ENCODE measurements around the gene ABAT. TPM values are rescaled to one million over a fixed set of nuclear protein-coding genes. Genes with fewer than 3 reads are reported as not detected.

The ABAT gene
- total and polyA plus RNA-seq, 2 of the 8 experiments (the other 6 are each of a cell fraction or from before 2014, with no cell fraction given), result 6.4 to 8.4 TPM

DNA sequence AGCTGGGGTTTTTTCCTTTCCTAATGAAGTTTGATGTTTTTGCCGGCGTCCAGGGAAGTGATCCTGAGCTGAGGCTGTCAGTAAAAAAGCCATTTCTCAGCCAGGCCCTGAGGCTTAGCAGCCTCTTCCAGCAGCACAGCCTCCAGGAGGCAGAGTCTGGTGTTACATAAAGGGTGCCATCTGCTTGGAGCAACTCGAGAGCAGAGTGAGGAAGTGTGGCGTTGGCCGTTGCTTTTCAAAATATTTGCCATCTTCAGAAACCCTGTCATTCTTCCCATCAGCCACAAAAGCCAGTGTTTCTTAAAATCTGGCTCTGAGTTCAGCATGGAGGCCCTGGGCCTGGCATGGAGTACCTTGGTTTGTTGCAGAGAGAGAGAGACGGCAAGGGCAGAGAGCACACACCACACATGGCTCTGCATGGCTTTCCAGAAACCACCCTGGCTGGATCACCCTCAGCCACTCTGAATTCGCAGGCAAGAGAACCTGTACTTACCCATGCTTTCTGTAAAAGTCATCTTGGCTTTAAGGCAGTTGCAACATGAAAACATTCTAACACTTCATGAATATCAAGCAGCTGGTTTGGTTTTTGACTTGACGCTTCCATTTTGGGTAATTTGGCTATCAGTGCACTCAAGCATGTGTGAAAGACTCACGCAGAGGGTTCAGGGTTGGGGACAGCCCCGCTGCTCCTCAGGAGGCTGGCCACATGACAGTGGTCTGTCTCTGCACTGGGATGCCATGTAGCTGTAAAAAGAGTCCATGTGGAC lies 144.3 kb downstream of the ABAT start:
- no peak overlapping the region for H2BK15ac ChIP-seq (ENCODE audit: low read length)
- H3K79me2 ChIP-seq (ENCODE audit: control insufficient read depth in 1 of 2, insufficient read depth in 2 of 2, low read length in 2 of 2), result no peaks in the 10 kb centered on the region
- H3K23me2 ChIP-seq (ENCODE audit: low read depth, low read length), result no peaks in the 10 kb centered on the region
- TF ChIP-seq, protein P1, sequence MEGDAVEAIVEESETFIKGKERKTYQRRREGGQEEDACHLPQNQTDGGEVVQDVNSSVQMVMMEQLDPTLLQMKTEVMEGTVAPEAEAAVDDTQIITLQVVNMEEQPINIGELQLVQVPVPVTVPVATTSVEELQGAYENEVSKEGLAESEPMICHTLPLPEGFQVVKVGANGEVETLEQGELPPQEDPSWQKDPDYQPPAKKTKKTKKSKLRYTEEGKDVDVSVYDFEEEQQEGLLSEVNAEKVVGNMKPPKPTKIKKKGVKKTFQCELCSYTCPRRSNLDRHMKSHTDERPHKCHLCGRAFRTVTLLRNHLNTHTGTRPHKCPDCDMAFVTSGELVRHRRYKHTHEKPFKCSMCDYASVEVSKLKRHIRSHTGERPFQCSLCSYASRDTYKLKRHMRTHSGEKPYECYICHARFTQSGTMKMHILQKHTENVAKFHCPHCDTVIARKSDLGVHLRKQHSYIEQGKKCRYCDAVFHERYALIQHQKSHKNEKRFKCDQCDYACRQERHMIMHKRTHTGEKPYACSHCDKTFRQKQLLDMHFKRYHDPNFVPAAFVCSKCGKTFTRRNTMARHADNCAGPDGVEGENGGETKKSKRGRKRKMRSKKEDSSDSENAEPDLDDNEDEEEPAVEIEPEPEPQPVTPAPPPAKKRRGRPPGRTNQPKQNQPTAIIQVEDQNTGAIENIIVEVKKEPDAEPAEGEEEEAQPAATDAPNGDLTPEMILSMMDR (IDR thresholded peaks at IDR 0.05; ENCODE audit: control extremely low read depth in 1 of 3, insufficient read depth in 1 of 3, low read depth in 1 of 3, low read length in 3 of 3), result no peak
- TF ChIP-seq RAD21 (IDR thresholded peaks at IDR 0.05 in 1 of 2, conservative IDR thresholded peaks at IDR 0.05 in 1 of 2; ENCODE audit: low read depth in 2 of 2, low read length in 2 of 2), result 0 out of 4 replicates have a peak, but pooled peaks of 1 of the 2 experiments have one; percentile 9
- 94% methylated on average over 10 of the region's 10 CpGs; no CpG with 5 or more reads in 1 of the 2 experiments for WGBS, 2 experiments (ENCODE audit: extremely low coverage in 1 of 2, insufficient coverage in 1 of 2, insufficient read length in 1 of 2, insufficient replicate concordance in 2 of 2, low coverage in 1 of 2, low lambda C conversion rate in 2 of 2, missing lambda C conversion rate in 1 of 2)
- no peak overlapping the region for H3K56ac ChIP-seq (replicated peaks; ENCODE audit: insufficient read length, low read depth, low read length)
- CTCF ChIA-PET (ENCODE audit: partially characterized antibody), result interaction anchor here (0.9 kb wide), 1 partner anchor 45 kb away, joined by 3 read pairs; no protein-coding TSS in a partner anchor
- DNase-seq (ENCODE audit: low read depth in 1 of 2, low spot score in 2 of 2) (no peak), FAIRE-seq (no peak)
- no peak overlapping the region for H3K18ac ChIP-seq (ENCODE audit: extremely low read depth, low read length)
- H3K9me3 ChIP-seq (ENCODE audit: insufficient read depth in 2 of 2, low read depth in 1 of 2, low read length in 1 of 2), result no peaks in the 10 kb centered on the region
- no peak overlapping the region for H2BK12ac ChIP-seq (ENCODE audit: low read depth, low read length)
- H3K14ac ChIP-seq (ENCODE audit: insufficient read length), result no peak overlapping the region
- no peak overlapping the region for H2BK5ac ChIP-seq (ENCODE audit: low read depth, low read length)
- POLR2A ChIA-PET (ENCODE audit: partially characterized antibody), result interaction anchor here (0.7 to 5.8 kb wide), 7 partner anchors 9 to 180 kb away, joined by 3 to 54 read pairs (median 3); no protein-coding TSS in a partner anchor
- H3K79me1 ChIP-seq (ENCODE audit: low read depth, low read length), result no peaks in the 10 kb centered on the region; the same call in 1 of the 2 replicates
- H3K4me2 ChIP-seq (ENCODE audit: insufficient read depth in 1 of 2, low read depth in 2 of 2, low read length in 2 of 2), result no peak overlapping the region
- H3K4ac ChIP-seq (replicated peaks; ENCODE audit: insufficient read length, low read depth, low read length), result no peak overlapping the region
- H3K23ac ChIP-seq (ENCODE audit: insufficient read length), result no peak overlapping the region
- H3K4me1 ChIP-seq (replicated peaks in 1 of 4; ENCODE audit: control insufficient read depth in 3 of 4, insufficient read depth in 4 of 4, low read length in 3 of 4), result peaks cover 0 to 5% (median 1%) of the 10 kb centered on the region in 4 experiments; a peak in 3 of 7 replicates
- H2AK5ac ChIP-seq (ENCODE audit: low read depth, low read length), result no peak overlapping the region
- no peak overlapping the region for H2BK20ac ChIP-seq (ENCODE audit: low read length)
- peaks cover 13 to 54% (median 34%) of the 10 kb centered on the region in 4 experiments for H3K36me3 ChIP-seq (ENCODE audit: control insufficient read depth in 2 of 4, insufficient read depth in 4 of 4, low read length in 3 of 4)
- H3K4me3 ChIP-seq (ENCODE audit: extremely low read depth in 1 of 4, insufficient read depth in 2 of 4, low read depth in 3 of 4, low read length in 4 of 4), result no peak overlapping the region
- no peak overlapping the region for H2BK120ac ChIP-seq (replicated peaks; ENCODE audit: low read depth, low read length)
- no peak overlapping the region for H2AFZ ChIP-seq (ENCODE audit: low read length)
- H4K20me1 ChIP-seq (replicated peaks in 1 of 2; ENCODE audit: control insufficient read depth in 1 of 2, insufficient read depth in 2 of 2, low read length in 2 of 2), result peaks cover 0 to 6% of the 10 kb centered on the region in 2 experiments
- no peaks in the 10 kb centered on the region for H3K27me3 ChIP-seq (replicated peaks in 1 of 4; ENCODE audit: control insufficient read depth in 3 of 4, extremely low read depth in 1 of 4, insufficient read depth in 3 of 4, low read length in 3 of 4)
- no peak overlapping the region for H4K91ac ChIP-seq (replicated peaks; ENCODE audit: insufficient read length, low read length)
- H3K9ac ChIP-seq (replicated peaks in 1 of 4; ENCODE audit: extremely low read depth in 1 of 4, low read depth in 3 of 4, low read length in 3 of 4), result peak overlapping the region in 1 of 4 experiments; percentile 31; a peak in 2 of 7 replicates
- H4K8ac ChIP-seq (ENCODE audit: extremely low read depth, insufficient read depth, low read length), result no peak overlapping the region
- H4K5ac ChIP-seq (ENCODE audit: insufficient read length, low read depth, low read length), result no peak overlapping the region
- no peak overlapping the region for H3K27ac ChIP-seq (ENCODE audit: low read depth, low read length)
